Astrocyte of the cerebellum (primary cell): Measurements from ENCODE around the gene OMA1.

Experiments
- DNase-seq: peaks from one replicate; pipeline ENCODE4 v3.0.0-alpha.2; 2011; ENCODE audit warnings: low read depth
- H3K4me3 ChIP-seq: 2 replicates; pipeline ENCODE4 v1.5.1; 2011; ENCODE audit warnings: mild to moderate bottlenecking, low read depth, low read length, moderate library complexity
- in situ Hi-C: cut with HindIII; loops from 2 replicates; pipeline ENCODE4 v1.10.0; 2017; ENCODE audit warnings: low sequenced_read_pairs
- TF ChIP-seq, protein P1 (sequence below): IDR thresholded peaks from 2 replicates; pipeline ENCODE4 v1.5.1; 2012; ENCODE audit warnings: low read length, low read depth, moderate library complexity, mild to moderate bottlenecking; ENCODE audit errors: missing control alignments

The OMA1 gene

DNA sequence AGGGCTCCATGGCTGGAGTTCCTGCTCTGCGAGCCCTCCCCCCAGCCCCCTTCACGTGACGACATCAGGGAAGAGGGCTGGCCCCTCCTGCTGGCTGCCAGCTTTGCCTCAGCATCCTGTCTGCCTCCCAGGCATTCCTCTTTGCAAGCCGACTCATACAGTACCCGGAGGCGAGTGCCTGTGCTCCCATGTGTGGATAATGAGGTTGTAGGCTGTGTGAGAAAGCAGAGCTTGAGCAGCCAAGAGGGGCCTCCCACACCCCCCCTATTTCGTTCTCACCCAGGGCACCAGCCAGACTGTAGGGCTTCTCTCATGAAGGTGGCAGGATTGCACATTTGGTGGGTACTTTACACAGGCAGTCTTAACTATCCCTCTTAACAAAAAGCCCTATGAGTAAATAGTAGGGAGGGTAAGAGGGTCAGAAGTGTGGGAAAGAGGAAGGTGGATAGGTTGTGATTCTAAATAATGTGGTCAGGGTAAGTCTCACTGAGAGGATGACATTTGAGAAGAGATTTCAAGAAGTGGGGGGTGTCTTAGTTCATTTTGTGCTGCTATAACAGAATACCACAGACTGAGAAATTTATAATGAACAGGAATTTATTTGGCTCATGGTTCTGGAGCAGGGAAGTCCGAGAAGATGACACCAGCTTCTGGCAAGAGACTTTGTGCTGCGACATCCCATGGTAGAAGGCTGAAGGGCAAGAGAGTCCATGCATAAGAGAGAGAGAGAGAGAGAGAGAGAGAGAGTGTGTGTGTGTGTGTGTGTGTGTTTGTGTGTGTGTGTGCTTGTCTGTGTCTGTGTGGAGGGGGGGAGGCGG is 113.5 kb downstream of the OMA1 start:
- peak; percentile 83 for DNase-seq
- TF ChIP-seq, protein P1, sequence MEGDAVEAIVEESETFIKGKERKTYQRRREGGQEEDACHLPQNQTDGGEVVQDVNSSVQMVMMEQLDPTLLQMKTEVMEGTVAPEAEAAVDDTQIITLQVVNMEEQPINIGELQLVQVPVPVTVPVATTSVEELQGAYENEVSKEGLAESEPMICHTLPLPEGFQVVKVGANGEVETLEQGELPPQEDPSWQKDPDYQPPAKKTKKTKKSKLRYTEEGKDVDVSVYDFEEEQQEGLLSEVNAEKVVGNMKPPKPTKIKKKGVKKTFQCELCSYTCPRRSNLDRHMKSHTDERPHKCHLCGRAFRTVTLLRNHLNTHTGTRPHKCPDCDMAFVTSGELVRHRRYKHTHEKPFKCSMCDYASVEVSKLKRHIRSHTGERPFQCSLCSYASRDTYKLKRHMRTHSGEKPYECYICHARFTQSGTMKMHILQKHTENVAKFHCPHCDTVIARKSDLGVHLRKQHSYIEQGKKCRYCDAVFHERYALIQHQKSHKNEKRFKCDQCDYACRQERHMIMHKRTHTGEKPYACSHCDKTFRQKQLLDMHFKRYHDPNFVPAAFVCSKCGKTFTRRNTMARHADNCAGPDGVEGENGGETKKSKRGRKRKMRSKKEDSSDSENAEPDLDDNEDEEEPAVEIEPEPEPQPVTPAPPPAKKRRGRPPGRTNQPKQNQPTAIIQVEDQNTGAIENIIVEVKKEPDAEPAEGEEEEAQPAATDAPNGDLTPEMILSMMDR, result peak; percentile 12
- in situ Hi-C loops, result no loop called here
- H3K4me3 ChIP-seq, result no peak overlapping the region

DNA sequence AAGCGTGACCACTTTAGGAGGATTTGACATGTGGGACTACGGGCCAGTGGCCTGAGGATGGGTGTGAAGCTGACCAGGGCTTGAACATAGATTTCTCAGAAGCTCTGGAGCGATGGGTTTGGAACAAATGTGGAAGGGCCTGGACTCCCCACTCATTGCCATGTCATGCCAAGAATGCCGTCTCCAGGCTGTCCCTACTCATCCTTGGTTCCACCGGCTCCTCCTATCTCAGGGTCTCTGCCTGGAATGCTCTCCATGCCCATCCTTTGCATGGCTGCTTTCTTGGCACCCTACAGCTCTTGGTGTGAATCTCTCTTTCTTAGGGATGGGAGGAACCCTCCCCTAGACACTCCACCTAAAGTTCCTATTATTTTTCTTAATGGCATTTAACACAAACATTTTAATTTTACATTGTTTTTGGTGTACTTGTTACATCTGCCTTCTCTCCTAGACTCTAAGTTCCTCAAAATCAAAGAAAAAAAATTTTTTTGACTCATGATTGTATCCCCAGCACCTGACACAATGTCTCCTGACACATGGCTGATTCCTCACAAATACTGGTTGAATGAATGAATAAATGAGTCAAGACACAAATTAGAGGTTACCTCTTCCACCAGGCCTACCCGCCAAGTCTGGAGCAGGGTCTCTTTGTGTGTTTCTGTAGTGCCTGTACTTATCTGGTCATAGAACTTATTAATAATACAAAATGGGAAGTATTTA is 114.5 kb downstream of the OMA1 start:
- no peak overlapping the region for H3K4me3 ChIP-seq
- in situ Hi-C loops, result no loop called here
- TF ChIP-seq, protein P1, result no peak
- no peak for DNase-seq
